Neutrophil (primary cell): ENCODE data around the gene PITX1.

ENCODE experiments used
- H3K27ac ChIP-seq: fragments of 200-600 bp; sonication (generic); 2 replicates; pipeline ENCODE4 v1.5.1; 2016; ENCODE audit warnings: mild to moderate bottlenecking, moderate library complexity
- H3K27me3 ChIP-seq: fragments of 200-600 bp; sonication (generic); 2 replicates; pipeline ENCODE4 v1.6.0; 2016; ENCODE audit warnings: mild to moderate bottlenecking
- H3K36me3 ChIP-seq: fragments of 200-600 bp; sonication (generic); 2 replicates; pipeline ENCODE4 v1.5.1; 2017
- H3K4me1 ChIP-seq, 2 experiments: fragments of 200-600 bp in 1 of 2; sonication (generic) in 1 of 2; 1 replicate in 1 of 2; 2 replicates in 1 of 2; pipeline versions ENCODE4 v1.5.1 to v1.6.1; 2013 to 2016; ENCODE audit warnings: low read depth in 1 of 2, low read length in 1 of 2, mild to moderate bottlenecking in 1 of 2, moderate library complexity in 1 of 2; ENCODE audit not compliant: control insufficient read depth in 1 of 2, insufficient read depth in 1 of 2
- H3K4me3 ChIP-seq, 2 experiments: fragments of 200-600 bp in 1 of 2; sonication (generic) in 1 of 2; 1 replicate in 1 of 2; 2 replicates in 1 of 2; pipeline ENCODE4 v1.5.1; 2013 to 2016; ENCODE audit warnings: low read depth in 1 of 2, low read length in 1 of 2, mild to moderate bottlenecking in 1 of 2, moderate library complexity in 1 of 2
- H3K9me3 ChIP-seq: fragments of 200-600 bp; sonication (generic); 2 replicates; pipeline ENCODE4 v1.5.1; 2016
- TF ChIP-seq, protein P1 (sequence below): fragments of 200-600 bp; sonication (generic); IDR thresholded peaks from 2 replicates; pipeline ENCODE4 v1.5.1; 2016; ENCODE audit warnings: antibody characterized with exemption

Gene PITX1

DNA sequence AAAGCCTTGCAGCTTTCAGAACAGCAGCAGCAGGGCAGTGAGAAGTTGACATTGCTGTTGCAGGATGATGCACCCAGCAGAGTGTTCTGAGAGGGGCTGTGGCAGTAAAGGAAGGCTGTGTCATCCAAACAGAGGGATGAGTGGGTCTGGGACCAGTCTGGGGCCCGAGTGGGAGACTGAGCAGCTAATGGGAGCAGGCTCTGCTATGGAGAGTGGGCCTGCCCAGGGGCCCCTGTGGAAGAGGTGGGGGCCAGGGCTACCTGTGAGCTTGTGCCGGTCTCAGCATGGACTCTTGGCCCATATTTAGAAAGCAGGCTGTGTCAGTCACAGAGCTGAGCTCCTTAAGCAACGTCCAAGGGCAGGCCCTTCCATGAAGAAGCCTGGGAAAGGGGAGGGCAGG, 26.0 kb upstream of the PITX1 start:
- Histone ChIP-seq H3K4me3 (no peak overlapping the region), H3K4me1 (no peaks in the 10 kb centered on the region), H3K27ac (no peak overlapping the region), H3K36me3 (no peaks in the 10 kb centered on the region), H3K27me3 (peaks cover 73% of the 10 kb centered on the region), H3K9me3 (no peaks in the 10 kb centered on the region)
- TF ChIP-seq, protein P1, sequence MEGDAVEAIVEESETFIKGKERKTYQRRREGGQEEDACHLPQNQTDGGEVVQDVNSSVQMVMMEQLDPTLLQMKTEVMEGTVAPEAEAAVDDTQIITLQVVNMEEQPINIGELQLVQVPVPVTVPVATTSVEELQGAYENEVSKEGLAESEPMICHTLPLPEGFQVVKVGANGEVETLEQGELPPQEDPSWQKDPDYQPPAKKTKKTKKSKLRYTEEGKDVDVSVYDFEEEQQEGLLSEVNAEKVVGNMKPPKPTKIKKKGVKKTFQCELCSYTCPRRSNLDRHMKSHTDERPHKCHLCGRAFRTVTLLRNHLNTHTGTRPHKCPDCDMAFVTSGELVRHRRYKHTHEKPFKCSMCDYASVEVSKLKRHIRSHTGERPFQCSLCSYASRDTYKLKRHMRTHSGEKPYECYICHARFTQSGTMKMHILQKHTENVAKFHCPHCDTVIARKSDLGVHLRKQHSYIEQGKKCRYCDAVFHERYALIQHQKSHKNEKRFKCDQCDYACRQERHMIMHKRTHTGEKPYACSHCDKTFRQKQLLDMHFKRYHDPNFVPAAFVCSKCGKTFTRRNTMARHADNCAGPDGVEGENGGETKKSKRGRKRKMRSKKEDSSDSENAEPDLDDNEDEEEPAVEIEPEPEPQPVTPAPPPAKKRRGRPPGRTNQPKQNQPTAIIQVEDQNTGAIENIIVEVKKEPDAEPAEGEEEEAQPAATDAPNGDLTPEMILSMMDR, result no peak

DNA sequence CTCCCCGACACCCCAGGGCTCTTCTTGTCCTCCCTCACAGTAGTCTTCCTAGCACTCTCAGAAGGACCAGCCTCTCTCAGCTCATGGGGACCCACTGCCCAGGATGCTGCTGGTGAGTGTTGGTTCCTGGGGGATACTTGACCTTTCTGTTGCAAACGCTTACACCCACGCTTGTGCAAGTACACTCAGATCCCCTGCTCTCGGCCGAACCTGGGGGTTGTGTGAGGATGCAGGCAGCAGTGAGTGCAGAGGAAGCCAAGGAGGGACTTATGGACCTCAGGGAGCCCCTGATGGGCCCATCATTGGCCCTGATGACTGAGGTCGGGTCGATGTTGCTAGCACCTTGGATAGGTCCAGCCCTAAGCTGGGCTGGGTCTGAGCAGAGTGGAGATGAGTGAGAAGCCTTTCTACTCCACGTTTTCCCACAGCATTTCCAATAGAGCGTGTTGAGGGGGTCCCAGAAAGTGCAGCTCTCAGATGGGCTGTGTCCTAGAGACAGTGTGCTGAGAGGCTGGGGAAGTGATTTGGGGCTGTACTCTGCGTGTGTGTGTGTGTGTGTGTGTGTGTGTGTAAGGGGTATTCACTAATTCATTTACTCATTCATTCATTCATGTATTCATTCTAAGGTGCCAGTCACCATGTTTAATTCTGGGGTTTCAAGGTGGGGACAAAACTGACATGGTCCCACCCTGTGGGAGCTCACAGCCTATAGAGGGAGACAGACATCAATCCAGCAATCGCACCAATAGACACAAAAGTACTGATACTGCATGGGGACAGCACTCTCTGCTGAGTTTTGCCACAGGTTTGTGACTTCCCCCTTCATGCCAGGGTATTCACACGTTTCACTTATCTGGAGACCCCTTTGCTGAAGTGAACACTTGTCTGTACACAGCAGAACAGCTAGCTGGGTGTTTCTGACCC, 25.2 kb upstream of the PITX1 start:
- TF ChIP-seq, protein P1, result no peak
- no peaks in the 10 kb centered on the region for H3K4me1 ChIP-seq
- no peak overlapping the region for H3K27ac ChIP-seq
- no peaks in the 10 kb centered on the region for H3K9me3 ChIP-seq
- H3K27me3 ChIP-seq, result peaks cover 75% of the 10 kb centered on the region
- no peaks in the 10 kb centered on the region for H3K36me3 ChIP-seq
- H3K4me3 ChIP-seq, result no peak overlapping the region

DNA sequence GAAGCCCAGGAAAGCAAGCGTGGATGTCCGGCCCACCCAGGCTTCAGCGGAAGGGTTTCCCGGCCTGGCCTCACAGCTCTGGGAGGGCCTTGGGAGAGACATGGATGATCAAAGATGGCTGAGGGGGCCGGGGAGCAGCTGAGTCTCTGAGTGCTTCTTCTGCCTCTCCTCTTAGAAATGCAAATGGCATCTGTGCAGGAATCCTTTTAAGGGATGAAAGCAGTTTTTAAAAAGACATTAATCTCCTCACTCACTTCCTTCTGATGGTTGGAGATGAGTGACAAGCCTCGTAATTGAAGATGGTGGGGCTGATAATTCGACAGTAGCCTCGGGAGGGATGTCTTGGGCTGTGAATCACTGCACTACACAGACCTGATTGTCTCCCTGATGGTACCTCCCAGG, 24.3 kb upstream of the PITX1 start:
- Histone ChIP-seq H3K4me1 (peaks cover under 1 to 2% of the 10 kb centered on the region in 2 experiments), H3K4me3 (no peak overlapping the region), H3K36me3 (no peaks in the 10 kb centered on the region), H3K27ac (no peak overlapping the region), H3K9me3 (no peaks in the 10 kb centered on the region), H3K27me3 (peaks cover 75% of the 10 kb centered on the region)
- TF ChIP-seq, protein P1, result no peak

DNA sequence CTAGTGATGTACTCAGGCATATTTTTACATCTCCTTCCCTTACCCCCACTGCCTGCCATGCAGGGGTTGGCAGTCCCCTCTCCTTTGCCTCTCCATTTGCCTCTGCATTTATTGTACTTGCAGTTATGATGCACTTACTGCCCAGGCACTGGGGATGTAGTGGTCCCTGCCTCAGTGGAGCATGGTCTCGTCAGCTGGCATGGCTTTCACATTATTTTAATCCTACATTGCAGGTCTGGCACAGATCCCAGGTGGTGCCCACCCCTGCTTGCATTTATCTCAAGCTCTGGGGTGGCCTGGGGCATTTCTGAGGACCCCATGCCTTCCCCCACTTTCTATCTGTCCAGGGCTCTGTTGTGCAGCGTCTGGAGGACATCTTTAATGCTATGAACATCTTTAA, 23.2 kb upstream of the PITX1 start:
- H3K4me1 ChIP-seq, result peaks cover 3 to 5% of the 10 kb centered on the region in 2 experiments
- H3K27me3 ChIP-seq, result peaks cover 78% of the 10 kb centered on the region
- H3K9me3 ChIP-seq, result no peaks in the 10 kb centered on the region
- TF ChIP-seq, protein P1, result no peak
- H3K27ac ChIP-seq, result no peak overlapping the region
- H3K4me3 ChIP-seq, result no peak overlapping the region
- H3K36me3 ChIP-seq, result no peaks in the 10 kb centered on the region

DNA sequence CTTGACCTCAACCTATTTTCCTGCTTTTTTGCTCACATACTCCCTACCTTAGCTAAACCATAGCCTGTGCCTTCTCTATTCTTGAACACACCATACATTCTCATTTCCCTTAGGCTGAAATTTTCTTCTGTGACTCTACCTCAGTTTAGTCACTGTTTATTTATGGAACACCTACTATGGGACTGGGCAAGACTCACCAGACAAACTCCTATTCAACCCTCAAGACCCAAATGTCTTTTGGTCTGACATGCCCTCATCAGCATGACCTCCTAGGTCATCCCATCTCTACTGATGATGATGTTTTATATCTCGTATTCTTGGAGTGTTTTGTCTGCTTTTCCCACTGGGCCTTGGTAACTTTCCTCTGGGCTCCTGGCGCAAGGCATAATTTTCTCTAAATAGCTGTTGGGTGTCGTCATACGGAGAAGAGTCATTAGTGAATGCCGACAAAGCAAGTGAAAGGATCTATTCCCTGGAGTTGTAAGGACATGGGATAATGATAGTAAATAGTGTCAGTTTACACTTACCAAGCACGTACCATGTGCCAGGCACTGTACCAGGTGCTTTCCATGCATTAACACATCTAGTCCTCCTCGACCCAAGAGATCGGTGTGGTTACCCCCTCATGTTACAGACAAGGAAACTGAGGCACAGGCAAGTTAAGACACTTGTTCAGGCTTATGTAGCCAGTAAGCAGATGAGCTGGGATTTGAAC, 22.4 kb upstream of the PITX1 start:
- no peak overlapping the region for H3K4me3 ChIP-seq
- TF ChIP-seq, protein P1, result no peak
- H3K27ac ChIP-seq, result no peak overlapping the region
- H3K36me3 ChIP-seq, result no peaks in the 10 kb centered on the region
- H3K4me1 ChIP-seq, result peaks cover 3 to 8% of the 10 kb centered on the region in 2 experiments
- peaks cover 86% of the 10 kb centered on the region for H3K27me3 ChIP-seq
- no peaks in the 10 kb centered on the region for H3K9me3 ChIP-seq
